ENCODE results near the gene LRRTM4. TPM values are rescaled to one million over a fixed set of nuclear protein-coding genes. Genes with fewer than 3 reads are reported as not detected.

The LRRTM4 gene
- total RNA-seq, 4 donors from 2014 or later, result 0.22 TPM; not detected in 3

DNA sequence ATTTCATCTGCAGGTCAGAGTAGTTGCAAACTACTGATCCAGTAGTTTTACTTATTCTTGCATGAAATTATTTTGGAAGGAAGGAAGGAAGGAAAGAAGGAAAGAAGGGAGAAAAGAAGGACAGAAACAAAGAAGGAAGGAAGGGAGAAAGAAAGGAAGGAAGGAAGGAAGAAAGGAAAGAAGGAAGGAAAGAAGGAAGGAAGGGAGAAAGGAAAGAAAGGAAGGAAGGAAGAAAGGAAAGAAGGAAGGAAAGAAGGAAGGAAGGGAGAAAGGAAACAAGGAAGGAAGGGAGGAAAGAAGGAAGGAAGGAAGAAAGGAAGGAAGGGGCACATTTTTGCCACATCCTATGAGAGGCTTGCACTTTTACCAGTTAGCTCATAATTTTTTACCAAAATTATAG lies 186.2 kb downstream of the LRRTM4 start:
- no peak for TF ChIP-seq CTCF (IDR thresholded peaks at IDR 0.05; ENCODE audit: low read depth)

GRCh38 chr2:77328134-77328931 lies 193.8 kb downstream of the LRRTM4 start:
- no peak for TF ChIP-seq CTCF (IDR thresholded peaks at IDR 0.05; ENCODE audit: low read depth)

DNA sequence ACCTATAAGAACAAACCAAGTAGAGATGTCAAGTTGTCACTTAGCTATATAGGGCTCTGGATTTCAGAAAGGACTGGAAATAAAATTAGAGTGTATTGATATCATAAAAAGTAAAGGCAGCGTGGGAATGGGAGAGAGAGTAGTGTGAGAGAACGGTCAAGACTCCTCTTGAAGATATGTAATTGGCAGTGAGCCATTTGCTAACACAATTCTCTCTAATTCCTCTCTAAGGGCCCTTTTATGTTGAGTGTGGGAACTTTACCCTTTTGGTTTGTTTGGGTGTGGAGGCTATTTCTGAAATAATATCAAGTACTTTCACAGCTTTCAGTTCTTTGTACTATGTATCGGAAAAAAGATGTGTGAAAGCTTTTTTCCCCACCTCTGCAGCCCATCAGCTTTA lies 196.8 kb downstream of the LRRTM4 start:
- no peak for TF ChIP-seq CTCF (IDR thresholded peaks at IDR 0.05; ENCODE audit: low read depth)

GRCh38 chr2:77322431-77322830 lies 199.7 kb downstream of the LRRTM4 start:
- TF ChIP-seq CTCF (IDR thresholded peaks at IDR 0.05; ENCODE audit: low read depth), result no peak

- TF ChIP-seq CTCF (IDR thresholded peaks at IDR 0.05; ENCODE audit: low read depth), result no peak
Measured at GRCh38 chr2:77314721-77315120, 207.5 kb downstream of the LRRTM4 start.

DNA sequence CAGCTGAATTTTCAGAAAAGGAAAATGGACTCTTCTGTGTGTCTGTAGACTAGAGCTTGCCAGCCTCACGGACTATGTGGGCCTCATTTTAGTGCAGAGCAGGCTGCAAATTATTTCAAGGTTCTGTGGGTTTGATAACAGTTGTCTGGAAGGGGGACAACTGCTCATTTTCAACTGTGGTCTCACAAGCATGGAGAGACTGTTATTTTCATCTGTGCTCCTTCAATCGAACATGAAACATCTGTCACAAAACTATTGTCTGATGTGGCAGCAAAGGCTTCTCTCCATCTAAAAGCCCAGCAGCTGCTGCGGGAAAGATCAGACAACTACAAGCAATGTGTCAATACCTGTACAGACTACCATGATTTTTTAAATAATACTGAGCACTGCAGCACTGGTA lies 211.8 kb downstream of the LRRTM4 start:
- no peak for TF ChIP-seq CTCF (IDR thresholded peaks at IDR 0.05; ENCODE audit: low read depth)

DNA sequence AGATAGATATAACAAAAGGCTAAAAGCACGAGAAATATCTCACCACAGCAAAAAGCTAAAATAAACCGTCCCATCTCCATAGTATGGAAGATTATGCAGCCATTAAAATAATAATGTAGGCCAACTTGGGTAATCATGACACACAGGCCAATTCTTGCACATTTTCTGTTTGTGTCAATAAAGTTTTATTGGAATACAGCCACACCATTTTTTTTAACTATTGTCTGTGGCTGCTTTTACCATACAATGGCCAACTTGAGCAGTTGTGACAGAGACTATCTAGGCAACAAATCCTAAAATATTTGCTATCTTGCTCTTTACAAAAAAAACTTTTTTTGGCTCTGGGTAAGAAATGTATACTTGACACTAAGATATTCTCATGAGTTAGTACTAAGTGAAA lies 212.5 kb downstream of the LRRTM4 start:
- TF ChIP-seq CTCF (IDR thresholded peaks at IDR 0.05; ENCODE audit: low read depth), result no peak

All from subcutaneous adipose tissue (tissue), 4 donors.